PFSK-1 (cell line): ENCODE results near the gene RUNX1.

ENCODE experiments used
- FOXP2 ChIP-seq: optimal IDR thresholded peaks from 2 replicates; pipeline ENCODE3; 2011; ENCODE audit warnings: borderline replicate concordance, control low read depth, inconsistent platforms; ENCODE audit not compliant: insufficient read depth; ENCODE audit errors: extremely low read length, extremely low read depth
- POLR2AphosphoS5 ChIP-seq: IDR thresholded peaks from 2 replicates; pipeline ENCODE4 v1.6.1; 2012; ENCODE audit warnings: low read depth, mild to moderate bottlenecking, control low read depth, low read length, moderate library complexity
- SIN3A ChIP-seq: IDR thresholded peaks from 2 replicates; pipeline ENCODE4 v1.6.1; 2012; ENCODE audit warnings: mild to moderate bottlenecking, low read length, moderate library complexity, borderline replicate concordance; ENCODE audit not compliant: insufficient read depth
- TAF1 ChIP-seq: IDR thresholded peaks from 2 replicates; pipeline ENCODE4 v1.6.1; 2012; ENCODE audit warnings: low read length, control low read depth, borderline replicate concordance; ENCODE audit not compliant: insufficient read depth
- TF ChIP-seq, protein P1 (sequence below), 2 experiments: IDR thresholded peaks; 2 replicates each; pipeline versions ENCODE4 v1.6.1 to v1.8.0; 2011 to 2012; ENCODE audit warnings: low read depth in 2 of 2, low read length in 2 of 2, control low read depth in 1 of 2, inconsistent platforms in 1 of 2, mild to moderate bottlenecking in 1 of 2, moderate library complexity in 1 of 2; ENCODE audit not compliant: insufficient read depth in 1 of 2

RUNX1 gene

DNA sequence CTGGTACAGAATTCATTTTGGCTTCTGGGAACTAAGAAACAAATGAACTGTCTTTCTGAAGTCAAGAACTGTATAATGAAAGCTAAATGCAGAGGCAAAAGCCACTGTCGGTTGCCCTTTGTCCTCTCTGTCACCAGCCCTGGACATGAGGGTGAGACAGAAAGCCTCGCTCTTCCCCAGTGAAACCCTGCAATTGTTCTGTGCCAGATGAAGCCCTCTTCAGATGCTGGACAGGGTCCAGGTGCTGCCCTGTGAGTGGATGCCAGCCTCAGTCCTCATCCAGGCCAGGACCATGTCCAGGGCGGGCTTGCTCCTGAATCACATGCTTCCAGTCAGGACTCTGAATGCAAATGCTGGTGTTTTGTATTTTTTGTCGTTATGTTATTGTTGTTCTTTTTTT lies 138.7 kb downstream of the RUNX1 start:
- TF ChIP-seq TAF1: no peak
- TF ChIP-seq, protein P1, sequence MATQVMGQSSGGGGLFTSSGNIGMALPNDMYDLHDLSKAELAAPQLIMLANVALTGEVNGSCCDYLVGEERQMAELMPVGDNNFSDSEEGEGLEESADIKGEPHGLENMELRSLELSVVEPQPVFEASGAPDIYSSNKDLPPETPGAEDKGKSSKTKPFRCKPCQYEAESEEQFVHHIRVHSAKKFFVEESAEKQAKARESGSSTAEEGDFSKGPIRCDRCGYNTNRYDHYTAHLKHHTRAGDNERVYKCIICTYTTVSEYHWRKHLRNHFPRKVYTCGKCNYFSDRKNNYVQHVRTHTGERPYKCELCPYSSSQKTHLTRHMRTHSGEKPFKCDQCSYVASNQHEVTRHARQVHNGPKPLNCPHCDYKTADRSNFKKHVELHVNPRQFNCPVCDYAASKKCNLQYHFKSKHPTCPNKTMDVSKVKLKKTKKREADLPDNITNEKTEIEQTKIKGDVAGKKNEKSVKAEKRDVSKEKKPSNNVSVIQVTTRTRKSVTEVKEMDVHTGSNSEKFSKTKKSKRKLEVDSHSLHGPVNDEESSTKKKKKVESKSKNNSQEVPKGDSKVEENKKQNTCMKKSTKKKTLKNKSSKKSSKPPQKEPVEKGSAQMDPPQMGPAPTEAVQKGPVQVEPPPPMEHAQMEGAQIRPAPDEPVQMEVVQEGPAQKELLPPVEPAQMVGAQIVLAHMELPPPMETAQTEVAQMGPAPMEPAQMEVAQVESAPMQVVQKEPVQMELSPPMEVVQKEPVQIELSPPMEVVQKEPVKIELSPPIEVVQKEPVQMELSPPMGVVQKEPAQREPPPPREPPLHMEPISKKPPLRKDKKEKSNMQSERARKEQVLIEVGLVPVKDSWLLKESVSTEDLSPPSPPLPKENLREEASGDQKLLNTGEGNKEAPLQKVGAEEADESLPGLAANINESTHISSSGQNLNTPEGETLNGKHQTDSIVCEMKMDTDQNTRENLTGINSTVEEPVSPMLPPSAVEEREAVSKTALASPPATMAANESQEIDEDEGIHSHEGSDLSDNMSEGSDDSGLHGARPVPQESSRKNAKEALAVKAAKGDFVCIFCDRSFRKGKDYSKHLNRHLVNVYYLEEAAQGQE (IDR thresholded peaks at IDR 0.05; ENCODE audit: insufficient read depth in 1 of 2, low read depth in 2 of 2, low read length in 2 of 2): 0 out of 4 replicates have a peak, but pooled peaks have one; percentile 13 to 55

DNA sequence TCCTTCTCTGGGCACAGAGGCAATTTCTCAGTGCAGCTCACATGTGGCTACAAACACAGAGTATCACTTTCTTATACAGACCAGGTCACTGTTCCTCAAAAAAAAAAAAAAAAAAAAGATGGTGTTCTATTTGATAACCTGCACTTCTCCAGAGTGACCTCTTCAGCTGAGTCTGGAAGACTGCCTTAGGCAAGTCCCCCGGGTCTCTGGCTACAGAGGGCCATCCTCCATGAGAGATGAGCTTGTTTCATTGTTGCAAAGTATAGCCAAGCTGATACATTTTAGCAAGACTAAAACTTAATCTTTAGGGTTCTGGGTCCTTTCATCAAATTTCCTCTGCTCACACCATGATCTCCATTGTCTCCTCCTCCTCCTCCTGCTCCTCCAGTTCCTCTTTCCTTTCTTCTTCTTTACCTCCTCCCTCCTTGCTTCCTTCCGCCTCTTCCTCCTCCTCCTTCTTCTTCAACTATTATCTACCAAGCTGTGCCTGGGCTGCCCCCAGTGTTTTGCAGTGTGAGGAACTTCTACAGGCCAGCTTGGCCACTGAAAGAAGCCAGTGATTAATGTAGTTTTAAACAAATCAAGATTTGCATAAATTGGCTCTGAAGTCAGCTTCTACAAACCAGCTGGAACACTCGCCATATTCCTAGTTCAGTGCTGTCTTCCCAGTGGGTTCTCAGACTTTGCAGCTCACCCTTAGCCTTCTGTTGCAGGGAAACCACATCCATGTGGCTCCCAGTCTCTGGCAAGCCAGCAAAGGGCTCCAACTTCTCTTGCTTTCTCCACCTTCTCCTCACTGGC lies 139.4 kb downstream of the RUNX1 start:
- no peak for TF ChIP-seq TAF1
- TF ChIP-seq, protein P1 (IDR thresholded peaks at IDR 0.05; ENCODE audit: insufficient read depth in 1 of 2, low read depth in 2 of 2, low read length in 2 of 2): no peak
- TF ChIP-seq FOXP2: no peak
- TF ChIP-seq SIN3A: no peak
- TF ChIP-seq POLR2AphosphoS5: no peak

DNA sequence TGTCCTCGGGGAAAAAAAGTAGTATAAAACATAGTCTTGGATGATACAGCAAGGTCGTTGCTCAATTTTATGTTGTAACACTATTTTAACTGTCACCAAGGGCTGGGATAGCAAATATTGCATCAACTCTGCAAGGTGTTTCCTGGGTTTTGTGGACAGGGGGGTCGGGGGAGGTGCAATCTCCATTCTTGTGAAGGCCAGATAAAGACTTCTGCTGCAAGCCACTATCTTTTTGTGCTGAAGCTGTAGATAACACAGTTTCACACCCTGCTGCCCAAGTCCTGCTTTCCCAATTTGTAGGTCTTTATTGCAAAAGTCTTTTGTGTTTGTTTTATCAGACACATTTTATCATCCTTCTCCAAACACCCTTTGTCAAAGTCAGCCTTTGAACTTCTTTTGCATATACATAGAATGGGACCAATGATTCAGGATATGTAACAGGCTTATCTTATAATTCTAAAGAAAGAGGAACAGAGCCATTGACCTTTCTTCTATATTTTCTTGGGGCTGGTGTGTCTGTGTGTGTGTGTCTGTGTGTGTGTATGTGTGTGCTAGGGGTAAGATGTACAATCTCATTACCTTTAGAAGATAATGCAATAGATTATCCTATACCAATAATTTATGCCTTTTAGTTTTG lies 140.6 kb downstream of the RUNX1 start:
- no peak for TF ChIP-seq FOXP2
- TF ChIP-seq, protein P1 (IDR thresholded peaks at IDR 0.05; ENCODE audit: insufficient read depth in 1 of 2, low read depth in 2 of 2, low read length in 2 of 2): no peak
- no peak for TF ChIP-seq SIN3A
- TF ChIP-seq TAF1: no peak
- TF ChIP-seq POLR2AphosphoS5: no peak

DNA sequence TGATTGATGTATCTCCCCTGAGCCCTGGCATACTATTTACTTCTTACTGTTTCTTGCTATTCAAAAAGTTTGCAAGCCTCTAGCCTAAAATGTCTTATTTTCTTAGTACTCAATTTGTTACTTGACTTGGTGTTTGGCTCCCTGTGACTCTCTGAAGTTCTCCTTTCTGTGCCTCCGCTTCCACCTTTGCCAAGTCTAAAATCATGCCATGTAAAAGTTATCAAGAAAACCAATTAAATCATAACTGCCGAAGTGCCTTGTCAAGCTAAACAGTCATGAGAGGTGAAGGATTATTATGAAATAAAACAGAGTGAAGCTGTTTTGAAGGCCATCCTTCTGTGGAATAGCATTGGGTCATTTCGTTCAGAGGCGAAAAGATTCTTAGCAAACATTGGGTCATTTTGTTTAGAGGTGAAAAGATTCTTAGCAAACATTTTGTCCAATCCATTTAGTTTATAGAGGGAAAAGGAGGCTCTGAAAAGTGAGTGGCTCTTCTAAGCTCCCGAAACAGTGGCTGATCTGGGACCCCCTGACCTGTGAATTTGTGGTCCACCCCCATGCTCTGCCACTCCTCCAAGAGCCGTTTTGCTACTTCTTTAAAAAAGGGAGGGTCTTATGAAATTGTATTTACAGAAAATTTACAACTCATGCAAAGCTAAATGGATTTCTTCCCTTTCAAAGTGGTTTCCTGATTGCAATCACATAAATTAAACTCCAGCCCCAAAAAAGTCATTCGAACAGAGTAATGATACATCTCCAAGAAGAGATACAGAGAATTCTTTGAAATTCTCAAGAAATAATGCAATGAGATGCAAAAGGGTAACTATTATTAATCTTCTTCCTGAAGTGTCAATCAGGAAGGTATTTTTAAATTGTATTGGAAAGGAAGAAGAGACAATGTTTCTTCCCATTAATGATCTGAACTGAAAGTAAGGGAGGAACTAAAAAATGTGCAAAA lies 141.4 kb downstream of the RUNX1 start:
- TF ChIP-seq FOXP2: no peak
- no peak for TF ChIP-seq POLR2AphosphoS5
- no peak for TF ChIP-seq TAF1
- TF ChIP-seq SIN3A: no peak
- TF ChIP-seq, protein P1 (IDR thresholded peaks at IDR 0.05; ENCODE audit: insufficient read depth in 1 of 2, low read depth in 2 of 2, low read length in 2 of 2): no peak
